Measurements from ENCODE around the gene TTC9. TPM values are rescaled to one million over a fixed set of nuclear protein-coding genes. Genes with fewer than 3 reads are reported as not detected.

The TTC9 gene
- total and polyA plus RNA-seq, 10 of the 15 experiments (the other 5 are each of a cell fraction or from before 2014, with no cell fraction given): 0.87 to 15.8 (median 7.8) TPM

GRCh38 chr14:70699646-70700045 lies 57.9 kb downstream of the TTC9 start (continued):
- TF ChIP-seq PAX8 (IDR thresholded peaks at IDR 0.05): no peak
- TF ChIP-seq CHD2 (IDR thresholded peaks at IDR 0.05; ENCODE audit: borderline replicate concordance, low read depth, low read length): no peak

GRCh38 chr14:70700955-70701585 lies 59.4 kb downstream of the TTC9 start:
- Histone ChIP-seq H3K9me3 (replicated peaks; ENCODE audit: control insufficient read depth, insufficient read depth, low read length) (no peaks in the 10 kb centered on the region), H3K4me2 (ENCODE audit: control insufficient read depth, insufficient read depth) (no peak overlapping the region), H3K9ac (ENCODE audit: control insufficient read depth, insufficient read depth, low read length) (no peak overlapping the region), H3K27ac (ENCODE audit: control insufficient read depth, insufficient read depth) (no peak overlapping the region), H2AFZ (ENCODE audit: control insufficient read depth, low read depth, low read length) (no peak overlapping the region), H3K27me3 (replicated peaks in 1 of 2; ENCODE audit: control insufficient read depth in 2 of 2, insufficient read depth in 2 of 2, low read length in 1 of 2) (no peaks in the 10 kb centered on the region), H4K20me1 (ENCODE audit: control insufficient read depth, insufficient read depth) (no peaks in the 10 kb centered on the region), H3K79me2 (ENCODE audit: control insufficient read depth, insufficient read depth, low read length) (no peaks in the 10 kb centered on the region), H3K4me3 (no peak overlapping the region), H3K36me3 (ENCODE audit: control insufficient read depth in 2 of 2, insufficient read depth in 2 of 2, low read length in 1 of 2) (no peaks in the 10 kb centered on the region), H3K4me1 (ENCODE audit: control insufficient read depth, insufficient read depth, low read length) (peaks cover 3% of the 10 kb centered on the region)
- no peak for ATAC-seq
- no peak for DNase-seq (ENCODE audit: low read depth, low spot score)
- POLR2A ChIA-PET: interaction anchor here (0.6 to 0.7 kb wide), 4 partner anchors 12 to 187 kb away, joined by 3 to 6 read pairs (median 5); no protein-coding TSS in a partner anchor
- no TSS peak for BruUV-seq (replicated peaks)
- TF ChIP-seq HDAC6 (IDR thresholded peaks at IDR 0.05; ENCODE audit: unreplicated experiment) (no peak), ASH2L (IDR thresholded peaks at IDR 0.05; ENCODE audit: borderline replicate concordance, low read depth) (no peak), MTA2 (IDR thresholded peaks at IDR 0.05; ENCODE audit: low read depth) (no peak)
- SMC1A ChIA-PET (ENCODE audit: uncharacterized antibody, unreplicated experiment): interaction anchor here (0.6 to 4.3 kb wide), 6 partner anchors 12 to 75 kb away, joined by 3 to 21 read pairs (median 4); no protein-coding TSS in a partner anchor
- WGBS (ENCODE audit: insufficient coverage, insufficient replicate concordance, low lambda C conversion rate, missing lambda C conversion rate): 82% methylated on average over 4 of the region's 4 CpGs
- intact Hi-C loops (cut with micrococcal nuclease; ENCODE audit: unreplicated experiment): no loop called here
- RAD21 ChIA-PET (ENCODE audit: unreplicated experiment): interaction anchor here (1.0 kb wide), 1 partner anchor 12 kb away, joined by 3 read pairs; no protein-coding TSS in a partner anchor
- no peak for FAIRE-seq
- in situ Hi-C loops (cut with MboI): no loop called here
- CTCF ChIA-PET: interaction anchor here (0.9 kb wide), 1 partner anchor 12 kb away, joined by 3 read pairs; no protein-coding TSS in a partner anchor

Measured in GM12878 (cell line).